Measurements from ENCODE around the gene BCAT1. TPM values are rescaled to one million over a fixed set of nuclear protein-coding genes. Genes with fewer than 3 reads are reported as not detected.

The BCAT1 gene
- total RNA-seq, 4 donors from 2014 or later: 3.9 to 36.3 (median 13.7) TPM

DNA sequence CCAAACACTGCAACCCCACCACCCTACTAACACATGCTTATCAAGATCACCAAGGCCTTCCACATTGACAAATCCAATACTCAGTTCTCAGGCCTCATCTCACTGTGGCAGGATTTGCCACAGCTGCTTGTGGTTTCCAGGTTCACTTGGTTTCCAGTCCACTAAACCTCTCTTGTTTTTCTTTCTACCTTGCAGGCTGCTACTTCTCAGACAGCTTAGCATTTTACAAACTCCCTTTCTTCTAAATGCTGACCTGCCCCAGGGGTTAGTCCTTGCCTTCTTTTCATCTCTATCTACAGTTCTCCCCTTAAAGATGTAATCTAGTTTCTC lies 84.1 kb downstream of the BCAT1 start:
- Histone ChIP-seq H3K4me3 (no peak overlapping the region), H3K27me3 (no peaks in the 10 kb centered on the region), H3K27ac (no peak overlapping the region), H3K4me1 (no peaks in the 10 kb centered on the region), H3K9me3 (no peaks in the 10 kb centered on the region), H3K36me3 (no peaks in the 10 kb centered on the region)
- DNase-seq: no peak
- TF ChIP-seq POLR2A (IDR thresholded peaks at IDR 0.05): no peak
- TF ChIP-seq, protein P1, sequence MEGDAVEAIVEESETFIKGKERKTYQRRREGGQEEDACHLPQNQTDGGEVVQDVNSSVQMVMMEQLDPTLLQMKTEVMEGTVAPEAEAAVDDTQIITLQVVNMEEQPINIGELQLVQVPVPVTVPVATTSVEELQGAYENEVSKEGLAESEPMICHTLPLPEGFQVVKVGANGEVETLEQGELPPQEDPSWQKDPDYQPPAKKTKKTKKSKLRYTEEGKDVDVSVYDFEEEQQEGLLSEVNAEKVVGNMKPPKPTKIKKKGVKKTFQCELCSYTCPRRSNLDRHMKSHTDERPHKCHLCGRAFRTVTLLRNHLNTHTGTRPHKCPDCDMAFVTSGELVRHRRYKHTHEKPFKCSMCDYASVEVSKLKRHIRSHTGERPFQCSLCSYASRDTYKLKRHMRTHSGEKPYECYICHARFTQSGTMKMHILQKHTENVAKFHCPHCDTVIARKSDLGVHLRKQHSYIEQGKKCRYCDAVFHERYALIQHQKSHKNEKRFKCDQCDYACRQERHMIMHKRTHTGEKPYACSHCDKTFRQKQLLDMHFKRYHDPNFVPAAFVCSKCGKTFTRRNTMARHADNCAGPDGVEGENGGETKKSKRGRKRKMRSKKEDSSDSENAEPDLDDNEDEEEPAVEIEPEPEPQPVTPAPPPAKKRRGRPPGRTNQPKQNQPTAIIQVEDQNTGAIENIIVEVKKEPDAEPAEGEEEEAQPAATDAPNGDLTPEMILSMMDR (IDR thresholded peaks at IDR 0.05): no peak

DNA sequence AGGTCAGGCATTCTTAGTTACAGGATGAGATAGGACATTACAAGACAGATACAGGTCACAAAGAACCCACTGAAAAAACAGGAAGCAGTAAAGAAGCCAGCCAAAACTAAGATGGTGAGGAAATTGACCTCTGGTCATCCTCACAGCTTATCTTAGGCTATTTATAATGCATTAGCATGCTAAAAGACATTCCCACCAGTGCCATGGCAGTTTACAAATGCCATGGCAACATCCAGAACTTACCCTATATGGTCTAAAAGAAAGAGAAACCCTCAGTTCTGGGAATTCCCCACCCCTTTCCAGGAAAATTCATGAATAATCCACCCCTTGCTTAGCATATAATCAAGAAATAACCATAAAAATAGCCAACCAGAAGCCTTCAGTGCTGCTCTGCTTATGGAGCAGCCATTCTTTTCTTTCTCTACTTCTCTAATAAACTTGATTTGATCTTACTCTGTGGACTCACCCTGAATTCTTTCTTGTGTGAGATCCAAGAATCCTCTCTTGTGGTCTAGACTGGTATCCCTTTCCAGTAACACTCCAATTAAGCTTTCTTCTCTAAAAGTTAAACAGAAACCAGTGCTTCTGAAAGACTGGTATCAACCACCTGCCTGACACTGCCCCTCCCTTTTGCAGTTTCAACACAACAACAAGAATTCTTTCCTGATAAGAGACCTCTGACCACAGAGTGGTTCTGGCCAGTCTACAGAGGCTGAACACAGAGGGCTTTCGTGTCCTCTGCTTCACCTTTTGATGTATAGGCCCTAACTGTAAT lies 86.9 kb downstream of the BCAT1 start:
- DNase-seq: no peak
- Histone ChIP-seq H3K27me3 (no peaks in the 10 kb centered on the region), H3K9me3 (no peaks in the 10 kb centered on the region), H3K36me3 (no peaks in the 10 kb centered on the region), H3K4me3 (no peak overlapping the region), H3K27ac (no peak overlapping the region), H3K4me1 (no peaks in the 10 kb centered on the region)
- TF ChIP-seq POLR2A (IDR thresholded peaks at IDR 0.05): no peak
- TF ChIP-seq, protein P1 (IDR thresholded peaks at IDR 0.05): no peak

DNA sequence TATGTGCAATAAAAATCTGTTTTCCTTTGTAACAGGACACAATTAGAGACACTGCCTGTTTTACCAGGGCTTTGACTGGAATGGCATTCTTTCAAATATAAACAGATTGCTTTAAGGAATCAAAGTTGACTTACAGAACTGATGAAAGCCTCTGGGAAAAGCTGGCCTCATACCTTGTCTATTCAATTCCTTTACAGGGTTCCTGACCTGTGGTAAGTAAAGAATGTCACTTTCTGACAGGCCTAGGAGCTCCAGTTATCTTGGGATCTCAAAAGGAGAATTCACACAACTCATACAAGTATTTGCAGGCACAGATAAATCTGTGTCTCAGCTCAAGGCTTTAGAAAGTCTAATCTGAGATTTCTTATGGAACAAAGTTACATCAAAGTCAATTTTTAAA lies 88.4 kb downstream of the BCAT1 start:
- DNase-seq: no peak
- Histone ChIP-seq H3K27ac (no peak overlapping the region), H3K27me3 (no peaks in the 10 kb centered on the region), H3K9me3 (no peaks in the 10 kb centered on the region), H3K36me3 (no peaks in the 10 kb centered on the region), H3K4me1 (no peaks in the 10 kb centered on the region), H3K4me3 (no peak overlapping the region)
- no peak for TF ChIP-seq POLR2A (IDR thresholded peaks at IDR 0.05)
- TF ChIP-seq, protein P1 (IDR thresholded peaks at IDR 0.05): no peak

DNA sequence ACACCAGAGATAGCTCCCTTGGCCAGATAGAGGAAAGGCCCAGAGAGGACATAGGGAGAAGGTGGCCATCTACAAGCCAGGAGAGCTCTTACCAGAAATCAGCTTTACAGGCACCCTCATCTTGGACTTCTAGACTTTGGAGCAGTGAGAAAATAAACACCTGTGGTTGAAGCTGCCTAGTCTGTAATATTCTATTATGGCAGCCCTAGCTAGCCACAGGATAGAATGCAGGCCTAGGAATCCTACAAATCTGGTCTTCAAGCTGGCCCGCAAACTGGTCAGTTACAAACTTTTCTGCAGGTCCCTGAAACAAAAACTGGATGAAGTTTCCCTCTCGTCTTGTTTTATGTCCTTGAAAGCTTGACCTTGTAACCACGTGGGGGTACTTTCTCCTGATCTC lies 92.4 kb downstream of the BCAT1 start:
- no peaks in the 10 kb centered on the region for H3K27me3 ChIP-seq
- no peak overlapping the region for H3K4me3 ChIP-seq
- H3K4me1 ChIP-seq: no peaks in the 10 kb centered on the region
- no peak overlapping the region for H3K27ac ChIP-seq
- no peaks in the 10 kb centered on the region for H3K9me3 ChIP-seq
- DNase-seq: no peak
- TF ChIP-seq POLR2A (IDR thresholded peaks at IDR 0.05): no peak
- TF ChIP-seq, protein P1 (IDR thresholded peaks at IDR 0.05): no peak
- no peaks in the 10 kb centered on the region for H3K36me3 ChIP-seq

DNA sequence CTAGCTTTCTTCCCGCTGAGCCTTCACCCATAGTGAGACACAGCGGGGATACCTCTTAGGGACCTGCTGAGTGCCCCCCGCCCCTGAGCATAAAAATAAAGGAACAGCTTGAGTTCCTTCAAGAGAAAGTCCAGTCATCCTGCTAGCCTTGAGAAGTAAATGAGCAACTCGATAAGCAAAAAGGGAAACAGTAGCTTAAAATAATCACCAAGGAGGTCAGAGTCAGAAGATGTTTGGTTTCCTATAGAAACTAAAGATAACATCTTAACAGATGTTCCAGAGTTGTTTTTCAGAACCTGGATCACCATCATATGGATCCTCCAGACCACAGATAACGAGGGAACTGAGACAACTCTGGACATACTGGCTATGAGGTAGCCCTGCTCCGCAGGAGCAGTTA lies 94.0 kb downstream of the BCAT1 start:
- DNase-seq: no peak
- no peaks in the 10 kb centered on the region for H3K27me3 ChIP-seq
- H3K27ac ChIP-seq: no peak overlapping the region
- H3K9me3 ChIP-seq: no peaks in the 10 kb centered on the region
- H3K36me3 ChIP-seq: no peaks in the 10 kb centered on the region
- no peak for TF ChIP-seq POLR2A (IDR thresholded peaks at IDR 0.05)
- TF ChIP-seq, protein P1 (IDR thresholded peaks at IDR 0.05): no peak
- H3K4me1 ChIP-seq: no peaks in the 10 kb centered on the region
- no peak overlapping the region for H3K4me3 ChIP-seq

DNA sequence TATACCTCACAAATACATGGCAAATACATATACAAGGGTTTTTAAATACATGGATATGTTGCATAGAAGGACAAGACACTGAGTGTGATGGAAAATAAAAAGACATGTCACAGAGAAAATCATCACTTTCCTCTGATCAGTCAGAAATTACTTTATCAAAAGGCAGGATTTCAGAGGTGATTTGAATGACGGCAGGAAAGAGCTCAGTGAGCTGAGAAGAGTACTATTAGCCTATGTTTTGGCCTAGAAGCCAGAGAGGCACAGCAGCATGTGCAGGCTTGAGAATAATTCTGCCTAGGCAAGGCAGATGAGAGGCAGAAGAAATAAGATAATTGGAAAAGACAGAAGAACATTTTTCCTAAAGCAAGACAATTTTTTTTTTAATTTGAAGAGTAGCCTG lies 94.9 kb downstream of the BCAT1 start:
- no peaks in the 10 kb centered on the region for H3K36me3 ChIP-seq
- H3K27me3 ChIP-seq: no peaks in the 10 kb centered on the region
- no peak for DNase-seq
- TF ChIP-seq, protein P1 (IDR thresholded peaks at IDR 0.05): no peak
- no peak for TF ChIP-seq POLR2A (IDR thresholded peaks at IDR 0.05)
- no peaks in the 10 kb centered on the region for H3K9me3 ChIP-seq
- no peak overlapping the region for H3K27ac ChIP-seq
- H3K4me1 ChIP-seq: no peaks in the 10 kb centered on the region
- H3K4me3 ChIP-seq: no peak overlapping the region

Measured in Peyer's patch (tissue), 4 donors.